Kidney glomerular epithelial cell (primary cell): ENCODE data around the gene TEX19.

ENCODE experiments used
- DNase-seq: peaks from one replicate; lab custom pipeline; 2025; lab: John Stamatoyannopoulos, UW

The TEX19 gene

GRCh38 chr17:82358465-82359350 lies at the start of gene TEX19:
TSS of gene TEX19 (plus strand) at chr17:82359247. CDS start at chr17:82362151, 2,904 bp downstream.
- no peak for DNase-seq

GRCh38 chr17:82309656-82310570 lies 49.1 kb upstream of the TEX19 start:
- DNase-seq: no peak

- no peak for DNase-seq
Observed at GRCh38 chr17:82310877-82311276, 48.2 kb upstream of the TEX19 start.

GRCh38 chr17:82311971-82312370 lies 47.1 kb upstream of the TEX19 start:
- DNase-seq: no peak

GRCh38 chr17:82313195-82314011 lies 45.6 kb upstream of the TEX19 start:
- DNase-seq: no peak

- DNase-seq: no peak
Observed at GRCh38 chr17:82314012-82314726, 44.9 kb upstream of the TEX19 start.

- DNase-seq: no peak
Observed at GRCh38 chr17:82314727-82315605, 44.1 kb upstream of the TEX19 start.

- DNase-seq: no peak
Observed at GRCh38 chr17:82315703-82316358, 43.2 kb upstream of the TEX19 start.

- DNase-seq: no peak
Observed at GRCh38 chr17:82316651-82317393, 42.2 kb upstream of the TEX19 start.

- no peak for DNase-seq
Observed at GRCh38 chr17:82317394-82318168, 41.5 kb upstream of the TEX19 start, which contains the start of gene CD7. TSS of gene CD7 (minus strand) at chr17:82317608. CDS start at chr17:82317495, 113 bp downstream.

GRCh38 chr17:82318169-82318498 lies 40.9 kb upstream of the TEX19 start:
- no peak for DNase-seq

- DNase-seq: no peak
Observed at GRCh38 chr17:82318772-82319606, 40.1 kb upstream of the TEX19 start.

- DNase-seq: no peak
Observed at GRCh38 chr17:82319619-82320062, 39.4 kb upstream of the TEX19 start.

- no peak for DNase-seq
Observed at GRCh38 chr17:82320140-82320840, 38.8 kb upstream of the TEX19 start.

GRCh38 chr17:82320956-82321927 lies 37.8 kb upstream of the TEX19 start:
- no peak for DNase-seq
